Prostate gland (tissue), 2 donors: ENCODE results near the gene ARHGEF38.

ENCODE experiments used
- CTCF ChIP-seq, 4 experiments: fragments of 200-600 bp in 2 of 4; fragments of 450-650 bp in 2 of 4; sonication (generic) in 2 of 4; IDR thresholded peaks; 1 replicate in 3 of 4; 2 replicates in 1 of 4; pipeline ENCODE4 v1.5.1; 2016 to 2019; ENCODE audit warnings: antibody characterized with exemption in 4 of 4, mild to moderate bottlenecking in 2 of 4, moderate library complexity in 2 of 4
- POLR2AphosphoS5 ChIP-seq: sonication (generic); formaldehyde crosslinking; IDR thresholded peaks from one replicate; pipeline ENCODE4 v1.6.1; 2017; ENCODE audit warnings: antibody characterized with exemption

DNA sequence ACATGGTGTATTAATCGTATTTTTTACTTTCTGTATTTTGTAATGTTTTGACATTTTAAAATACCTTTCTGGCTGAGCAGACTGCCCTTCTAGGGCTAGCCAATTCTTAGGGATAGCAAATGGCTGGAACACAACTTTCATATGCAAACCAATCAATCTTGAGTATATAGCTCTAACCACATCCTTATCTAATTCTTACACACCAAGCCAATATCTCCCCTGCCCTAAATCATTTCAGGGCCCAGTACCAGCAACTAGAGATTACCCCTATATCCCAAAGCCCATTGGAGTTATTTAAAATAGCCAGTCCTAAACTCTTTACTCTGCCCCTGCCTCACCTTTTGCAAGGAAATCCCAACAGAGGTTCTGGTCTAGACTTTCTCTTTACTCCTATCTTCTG is 97.8 kb downstream of the ARHGEF38 start:
- TF ChIP-seq CTCF (IDR thresholded peaks at IDR 0.05) (no peak), POLR2AphosphoS5 (no peak)
